ENCODE results near the gene BPIFA3. TPM values are rescaled to one million over a fixed set of nuclear protein-coding genes. Genes with fewer than 3 reads are reported as not detected.
A peak's percentile ranks its signal among the peaks of the same experiment; 100 is the strongest.

BPIFA3 gene
- total and polyA plus RNA-seq, 2 experiments from 2014 or later, result not detected

DNA sequence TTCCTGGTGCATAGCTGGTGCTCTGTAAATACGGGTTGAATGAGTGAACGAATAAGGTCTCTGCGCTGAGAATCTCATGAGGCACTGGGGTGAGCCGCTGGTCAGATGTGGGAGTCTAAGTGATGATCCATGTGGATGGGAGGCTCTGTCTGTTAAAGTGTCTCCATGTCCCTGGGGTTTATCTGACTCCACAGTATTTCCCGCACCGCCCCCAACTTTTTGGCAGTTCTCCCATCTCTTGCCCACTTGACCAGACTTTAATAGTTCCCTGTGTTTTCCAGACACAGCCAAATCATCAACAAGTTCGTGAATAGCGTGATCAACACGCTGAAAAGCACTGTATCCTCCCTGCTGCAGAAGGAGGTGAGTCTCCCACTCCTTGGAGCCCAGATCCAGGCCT, 39.3 kb upstream of the BPIFA3 start:
- Histone ChIP-seq H4K20me1 (replicated peaks; ENCODE audit: insufficient read depth) (no peaks in the 10 kb centered on the region), H3K27ac (ENCODE audit: low read depth) (no peak overlapping the region), H3F3A (replicated peaks; ENCODE audit: low read depth) (no peaks in the 10 kb centered on the region), H3K27me3 (ENCODE audit: insufficient read depth) (no peaks in the 10 kb centered on the region), H3K36me3 (ENCODE audit: insufficient read depth) (no peaks in the 10 kb centered on the region), H2AFZ (peak overlapping the region; percentile 80; the same call in 1 of the 2 replicates), H3K4me3 (no peak overlapping the region), H3K9me2 (ENCODE audit: insufficient read depth) (no peaks in the 10 kb centered on the region), H3K4me2 (no peak overlapping the region), H3K4me1 (ENCODE audit: insufficient read depth) (no peaks in the 10 kb centered on the region), H3K79me2 (replicated peaks; ENCODE audit: insufficient read depth) (no peaks in the 10 kb centered on the region)
- Mint-ChIP-seq H3K36me3 (ENCODE audit: low read depth) (no peaks in the 10 kb centered on the region), H3K27me3 (ENCODE audit: insufficient read depth, low read depth, poor library complexity) (peaks cover 2% of the 10 kb centered on the region), H3K4me1 (peaks cover 10% of the 10 kb centered on the region), H3K9me3 (peaks cover under 1% of the 10 kb centered on the region; the same call in 1 of the 3 replicates), H3K4me3 (no peak overlapping the region), H3K27ac (no peak overlapping the region)
- DNase-seq (ENCODE audit: low spot score) (no peak), ATAC-seq (no peak)
- TF ChIP-seq, protein P1, sequence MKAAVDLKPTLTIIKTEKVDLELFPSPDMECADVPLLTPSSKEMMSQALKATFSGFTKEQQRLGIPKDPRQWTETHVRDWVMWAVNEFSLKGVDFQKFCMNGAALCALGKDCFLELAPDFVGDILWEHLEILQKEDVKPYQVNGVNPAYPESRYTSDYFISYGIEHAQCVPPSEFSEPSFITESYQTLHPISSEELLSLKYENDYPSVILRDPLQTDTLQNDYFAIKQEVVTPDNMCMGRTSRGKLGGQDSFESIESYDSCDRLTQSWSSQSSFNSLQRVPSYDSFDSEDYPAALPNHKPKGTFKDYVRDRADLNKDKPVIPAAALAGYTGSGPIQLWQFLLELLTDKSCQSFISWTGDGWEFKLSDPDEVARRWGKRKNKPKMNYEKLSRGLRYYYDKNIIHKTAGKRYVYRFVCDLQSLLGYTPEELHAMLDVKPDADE (IDR thresholded peaks at IDR 0.05), result no peak
- no peak for TF ChIP-seq CREB1 (CRISPR knock-in tag; IDR thresholded peaks at IDR 0.05; ENCODE audit: low read depth)
- TF ChIP-seq, protein P2, sequence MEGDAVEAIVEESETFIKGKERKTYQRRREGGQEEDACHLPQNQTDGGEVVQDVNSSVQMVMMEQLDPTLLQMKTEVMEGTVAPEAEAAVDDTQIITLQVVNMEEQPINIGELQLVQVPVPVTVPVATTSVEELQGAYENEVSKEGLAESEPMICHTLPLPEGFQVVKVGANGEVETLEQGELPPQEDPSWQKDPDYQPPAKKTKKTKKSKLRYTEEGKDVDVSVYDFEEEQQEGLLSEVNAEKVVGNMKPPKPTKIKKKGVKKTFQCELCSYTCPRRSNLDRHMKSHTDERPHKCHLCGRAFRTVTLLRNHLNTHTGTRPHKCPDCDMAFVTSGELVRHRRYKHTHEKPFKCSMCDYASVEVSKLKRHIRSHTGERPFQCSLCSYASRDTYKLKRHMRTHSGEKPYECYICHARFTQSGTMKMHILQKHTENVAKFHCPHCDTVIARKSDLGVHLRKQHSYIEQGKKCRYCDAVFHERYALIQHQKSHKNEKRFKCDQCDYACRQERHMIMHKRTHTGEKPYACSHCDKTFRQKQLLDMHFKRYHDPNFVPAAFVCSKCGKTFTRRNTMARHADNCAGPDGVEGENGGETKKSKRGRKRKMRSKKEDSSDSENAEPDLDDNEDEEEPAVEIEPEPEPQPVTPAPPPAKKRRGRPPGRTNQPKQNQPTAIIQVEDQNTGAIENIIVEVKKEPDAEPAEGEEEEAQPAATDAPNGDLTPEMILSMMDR (conservative IDR thresholded peaks at IDR 0.05; ENCODE audit: low read depth in 2 of 2), result no peak
- TF ChIP-seq ZNF331 (CRISPR knock-in tag; IDR thresholded peaks at IDR 0.05; ENCODE audit: low read depth), result no peak
- TF ChIP-seq, protein P3, sequence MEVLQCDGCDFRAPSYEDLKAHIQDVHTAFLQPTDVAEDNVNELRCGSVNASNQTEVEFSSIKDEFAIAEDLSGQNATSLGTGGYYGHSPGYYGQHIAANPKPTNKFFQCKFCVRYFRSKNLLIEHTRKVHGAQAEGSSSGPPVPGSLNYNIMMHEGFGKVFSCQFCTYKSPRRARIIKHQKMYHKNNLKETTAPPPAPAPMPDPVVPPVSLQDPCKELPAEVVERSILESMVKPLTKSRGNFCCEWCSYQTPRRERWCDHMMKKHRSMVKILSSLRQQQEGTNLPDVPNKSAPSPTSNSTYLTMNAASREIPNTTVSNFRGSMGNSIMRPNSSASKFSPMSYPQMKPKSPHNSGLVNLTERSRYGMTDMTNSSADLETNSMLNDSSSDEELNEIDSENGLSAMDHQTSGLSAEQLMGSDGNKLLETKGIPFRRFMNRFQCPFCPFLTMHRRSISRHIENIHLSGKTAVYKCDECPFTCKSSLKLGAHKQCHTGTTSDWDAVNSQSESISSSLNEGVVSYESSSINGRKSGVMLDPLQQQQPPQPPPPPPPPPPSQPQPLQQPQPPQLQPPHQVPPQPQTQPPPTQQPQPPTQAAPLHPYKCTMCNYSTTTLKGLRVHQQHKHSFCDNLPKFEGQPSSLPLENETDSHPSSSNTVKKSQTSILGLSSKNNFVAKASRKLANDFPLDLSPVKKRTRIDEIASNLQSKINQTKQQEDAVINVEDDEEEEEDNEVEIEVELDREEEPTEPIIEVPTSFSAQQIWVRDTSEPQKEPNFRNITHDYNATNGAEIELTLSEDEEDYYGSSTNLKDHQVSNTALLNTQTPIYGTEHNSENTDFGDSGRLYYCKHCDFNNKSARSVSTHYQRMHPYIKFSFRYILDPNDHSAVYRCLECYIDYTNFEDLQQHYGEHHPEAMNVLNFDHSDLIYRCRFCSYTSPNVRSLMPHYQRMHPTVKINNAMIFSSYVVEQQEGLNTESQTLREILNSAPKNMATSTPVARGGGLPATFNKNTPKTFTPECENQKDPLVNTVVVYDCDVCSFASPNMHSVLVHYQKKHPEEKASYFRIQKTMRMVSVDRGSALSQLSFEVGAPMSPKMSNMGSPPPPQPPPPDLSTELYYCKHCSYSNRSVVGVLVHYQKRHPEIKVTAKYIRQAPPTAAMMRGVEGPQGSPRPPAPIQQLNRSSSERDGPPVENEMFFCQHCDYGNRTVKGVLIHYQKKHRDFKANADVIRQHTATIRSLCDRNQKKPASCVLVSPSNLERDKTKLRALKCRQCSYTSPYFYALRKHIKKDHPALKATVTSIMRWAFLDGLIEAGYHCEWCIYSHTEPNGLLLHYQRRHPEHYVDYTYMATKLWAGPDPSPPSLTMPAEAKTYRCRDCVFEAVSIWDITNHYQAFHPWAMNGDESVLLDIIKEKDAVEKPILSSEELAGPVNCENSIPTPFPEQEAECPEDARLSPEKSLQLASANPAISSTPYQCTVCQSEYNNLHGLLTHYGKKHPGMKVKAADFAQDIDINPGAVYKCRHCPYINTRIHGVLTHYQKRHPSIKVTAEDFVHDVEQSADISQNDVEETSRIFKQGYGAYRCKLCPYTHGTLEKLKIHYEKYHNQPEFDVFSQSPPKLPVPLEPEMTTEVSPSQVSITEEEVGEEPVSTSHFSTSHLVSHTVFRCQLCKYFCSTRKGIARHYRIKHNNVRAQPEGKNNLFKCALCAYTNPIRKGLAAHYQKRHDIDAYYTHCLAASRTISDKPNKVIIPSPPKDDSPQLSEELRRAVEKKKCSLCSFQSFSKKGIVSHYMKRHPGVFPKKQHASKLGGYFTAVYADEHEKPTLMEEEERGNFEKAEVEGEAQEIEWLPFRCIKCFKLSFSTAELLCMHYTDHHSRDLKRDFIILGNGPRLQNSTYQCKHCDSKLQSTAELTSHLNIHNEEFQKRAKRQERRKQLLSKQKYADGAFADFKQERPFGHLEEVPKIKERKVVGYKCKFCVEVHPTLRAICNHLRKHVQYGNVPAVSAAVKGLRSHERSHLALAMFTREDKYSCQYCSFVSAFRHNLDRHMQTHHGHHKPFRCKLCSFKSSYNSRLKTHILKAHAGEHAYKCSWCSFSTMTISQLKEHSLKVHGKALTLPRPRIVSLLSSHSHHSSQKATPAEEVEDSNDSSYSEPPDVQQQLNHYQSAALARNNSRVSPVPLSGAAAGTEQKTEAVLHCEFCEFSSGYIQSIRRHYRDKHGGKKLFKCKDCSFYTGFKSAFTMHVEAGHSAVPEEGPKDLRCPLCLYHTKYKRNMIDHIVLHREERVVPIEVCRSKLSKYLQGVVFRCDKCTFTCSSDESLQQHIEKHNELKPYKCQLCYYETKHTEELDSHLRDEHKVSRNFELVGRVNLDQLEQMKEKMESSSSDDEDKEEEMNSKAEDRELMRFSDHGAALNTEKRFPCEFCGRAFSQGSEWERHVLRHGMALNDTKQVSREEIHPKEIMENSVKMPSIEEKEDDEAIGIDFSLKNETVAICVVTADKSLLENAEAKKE (CRISPR knock-in tag; IDR thresholded peaks at IDR 0.05), result no peak
- no peak for TF ChIP-seq NANOG (IDR thresholded peaks at IDR 0.05; ENCODE audit: borderline replicate concordance)
- no peak for TF ChIP-seq POLR2AphosphoS5 (IDR thresholded peaks at IDR 0.05; ENCODE audit: low read depth)
- no peak for TF ChIP-seq STAT1 (IDR thresholded peaks at IDR 0.05; ENCODE audit: unreplicated experiment)
